Smooth muscle cell (in vitro differentiated cells): ENCODE measurements around the gene DDIAS. TPM values are rescaled to one million over a fixed set of nuclear protein-coding genes. Genes with fewer than 3 reads are reported as not detected.

ENCODE experiments used
- DNase-seq: peaks from one replicate; lab custom pipeline; 2025; ENCODE audit not compliant: unreplicated experiment; lab: John Stamatoyannopoulos, UW
- H2AFZ ChIP-seq: fragments of 200-600 bp; sonication (generic); 2 replicates; pipeline ENCODE4 v1.6.0; 2016; ENCODE audit warnings: antibody characterized with exemption, low read depth, mild to moderate bottlenecking
- H3F3A ChIP-seq: fragments of 200-600 bp; sonication (generic); 2 replicates; pipeline ENCODE4 v1.6.0; 2017; ENCODE audit warnings: antibody characterized with exemption, low read depth
- H3K27ac ChIP-seq: fragments of 200-600 bp; sonication (generic); 2 replicates; pipeline ENCODE4 v1.5.1; 2016; ENCODE audit warnings: low read depth, mild to moderate bottlenecking
- H3K27me3 ChIP-seq: fragments of 200-600 bp; sonication (generic); 2 replicates; pipeline ENCODE4 v1.6.1; 2016; ENCODE audit warnings: low read depth, mild to moderate bottlenecking
- H3K36me3 ChIP-seq: fragments of 200-600 bp; sonication (generic); 2 replicates; pipeline ENCODE4 v1.5.1; 2016; ENCODE audit warnings: low read depth
- H3K4me1 ChIP-seq: fragments of 200-600 bp; sonication (generic); 2 replicates; pipeline ENCODE4 v1.5.1; 2016; ENCODE audit warnings: low read depth
- H3K4me2 ChIP-seq: fragments of 200-600 bp; sonication (generic); 2 replicates; pipeline ENCODE4 v1.6.0; 2016; ENCODE audit warnings: mild to moderate bottlenecking
- H3K4me3 ChIP-seq: fragments of 200-600 bp; sonication (generic); 2 replicates; pipeline ENCODE4 v1.5.1; 2016; ENCODE audit warnings: mild to moderate bottlenecking
- H3K79me2 ChIP-seq: fragments of 200-600 bp; sonication (generic); 2 replicates; pipeline ENCODE4 v1.6.0; 2016; ENCODE audit warnings: low read depth, mild to moderate bottlenecking
- H3K9ac ChIP-seq: fragments of 200-600 bp; sonication (generic); 2 replicates; pipeline ENCODE4 v1.6.0; 2016; ENCODE audit warnings: low read depth
- H3K9me3 ChIP-seq: fragments of 200-600 bp; sonication (generic); replicated peaks from 2 replicates; pipeline ENCODE4 v1.5.1; 2016; ENCODE audit warnings: low read depth
- H4K20me1 ChIP-seq: fragments of 200-600 bp; sonication (generic); 2 replicates; pipeline ENCODE4 v1.6.0; 2016; ENCODE audit warnings: low read depth
- WGBS: methylation state at CpG from one replicate; pipeline ENCODE4 v1.1.7; 2016; ENCODE audit warnings: low lambda C conversion rate; 5-methylcytosine and 5-hydroxymethylcytosine counted together
- polyA plus RNA-seq: library from polyadenylated mRNA; unstranded; fragments of >200 nt; fragmentation: Nextera tagmentation; extraction: Ambion mirVana; gene quantifications from 2 replicates; pipeline ENCODE4 v1.2.1, GENCODE V29; 2016
- total RNA-seq: library from RNA; depleted of rRNA; stranded (reverse); fragments of >200 nt; gene quantifications from 2 replicates; pipeline ENCODE4 v1.2.3, GENCODE V29; 2014
- TF ChIP-seq, protein P1 (sequence below): fragments of 200-600 bp; sonication (generic); IDR thresholded peaks from 2 replicates; pipeline ENCODE4 v1.5.1; 2017; ENCODE audit warnings: borderline replicate concordance, mild to moderate bottlenecking, antibody characterized with exemption; ENCODE audit not compliant: insufficient read depth, poor library complexity, severe bottlenecking

DDIAS gene
- total and polyA plus RNA-seq, 2 experiments from 2014 or later = 3.1 to 5.9 TPM

DNA sequence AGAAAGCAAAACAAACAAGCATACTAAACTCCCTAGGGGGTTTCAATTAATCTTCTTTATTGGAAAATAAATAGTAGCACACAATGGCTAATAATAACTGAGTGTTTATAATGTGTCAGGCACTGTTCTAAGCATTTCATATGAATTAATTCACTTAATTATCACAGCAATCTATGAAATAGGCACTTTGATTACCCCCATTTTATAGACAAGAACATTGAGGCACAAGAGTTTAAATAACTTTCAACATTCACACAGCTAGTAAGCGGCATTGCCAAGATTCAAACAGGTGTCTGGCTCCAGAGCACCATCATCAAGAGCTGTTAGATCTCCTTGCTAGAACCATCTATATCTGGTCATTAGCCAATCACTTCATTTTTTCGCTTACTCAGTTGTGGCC, 44.4 kb upstream of the DDIAS start:
- Histone ChIP-seq H4K20me1 (no peaks in the 10 kb centered on the region), H3F3A (no peaks in the 10 kb centered on the region), H3K36me3 (no peaks in the 10 kb centered on the region), H3K4me2 (no peak overlapping the region), H3K27ac (no peak overlapping the region), H3K9ac (no peak overlapping the region), H3K27me3 (no peaks in the 10 kb centered on the region), H3K4me3 (no peak overlapping the region), H3K4me1 (peaks cover 3% of the 10 kb centered on the region), H3K9me3 (no peaks in the 10 kb centered on the region), H3K79me2 (no peaks in the 10 kb centered on the region), H2AFZ (no peak overlapping the region)
- 96% methylated on average over 2 of the region's 2 CpGs for WGBS
- no peak for DNase-seq
- TF ChIP-seq, protein P1, sequence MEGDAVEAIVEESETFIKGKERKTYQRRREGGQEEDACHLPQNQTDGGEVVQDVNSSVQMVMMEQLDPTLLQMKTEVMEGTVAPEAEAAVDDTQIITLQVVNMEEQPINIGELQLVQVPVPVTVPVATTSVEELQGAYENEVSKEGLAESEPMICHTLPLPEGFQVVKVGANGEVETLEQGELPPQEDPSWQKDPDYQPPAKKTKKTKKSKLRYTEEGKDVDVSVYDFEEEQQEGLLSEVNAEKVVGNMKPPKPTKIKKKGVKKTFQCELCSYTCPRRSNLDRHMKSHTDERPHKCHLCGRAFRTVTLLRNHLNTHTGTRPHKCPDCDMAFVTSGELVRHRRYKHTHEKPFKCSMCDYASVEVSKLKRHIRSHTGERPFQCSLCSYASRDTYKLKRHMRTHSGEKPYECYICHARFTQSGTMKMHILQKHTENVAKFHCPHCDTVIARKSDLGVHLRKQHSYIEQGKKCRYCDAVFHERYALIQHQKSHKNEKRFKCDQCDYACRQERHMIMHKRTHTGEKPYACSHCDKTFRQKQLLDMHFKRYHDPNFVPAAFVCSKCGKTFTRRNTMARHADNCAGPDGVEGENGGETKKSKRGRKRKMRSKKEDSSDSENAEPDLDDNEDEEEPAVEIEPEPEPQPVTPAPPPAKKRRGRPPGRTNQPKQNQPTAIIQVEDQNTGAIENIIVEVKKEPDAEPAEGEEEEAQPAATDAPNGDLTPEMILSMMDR = no peak

DNA sequence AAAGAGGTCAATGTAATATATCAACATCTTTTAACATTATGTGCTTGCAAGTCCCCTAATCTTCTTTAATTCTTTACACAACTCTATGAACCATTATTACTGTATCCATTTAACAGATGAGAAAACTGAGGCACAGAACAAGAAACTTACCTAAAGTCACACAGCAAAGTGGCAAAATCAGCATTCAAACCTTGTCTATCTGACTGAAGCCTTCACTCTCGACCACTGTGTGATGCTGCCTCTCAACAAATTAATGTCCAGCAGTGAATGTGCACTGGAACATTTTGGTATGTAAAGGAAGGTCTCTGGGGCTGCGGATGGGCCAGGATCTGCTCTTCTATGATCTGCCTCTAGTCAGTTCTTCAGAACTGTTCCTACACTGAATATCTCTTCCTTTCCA, 43.4 kb upstream of the DDIAS start:
- TF ChIP-seq, protein P1 = no peak
- H2AFZ ChIP-seq = no peak overlapping the region
- no peak overlapping the region for H3K4me3 ChIP-seq
- 94% methylated on average over 2 of the region's 2 CpGs for WGBS
- H3F3A ChIP-seq = no peaks in the 10 kb centered on the region
- no peak overlapping the region for H3K27ac ChIP-seq
- no peaks in the 10 kb centered on the region for H3K36me3 ChIP-seq
- DNase-seq = no peak
- peaks cover 3% of the 10 kb centered on the region for H3K4me1 ChIP-seq
- no peaks in the 10 kb centered on the region for H3K79me2 ChIP-seq
- H3K4me2 ChIP-seq = no peak overlapping the region
- H4K20me1 ChIP-seq = no peaks in the 10 kb centered on the region
- H3K9ac ChIP-seq = no peak overlapping the region
- no peaks in the 10 kb centered on the region for H3K9me3 ChIP-seq
- H3K27me3 ChIP-seq = no peaks in the 10 kb centered on the region

DNA sequence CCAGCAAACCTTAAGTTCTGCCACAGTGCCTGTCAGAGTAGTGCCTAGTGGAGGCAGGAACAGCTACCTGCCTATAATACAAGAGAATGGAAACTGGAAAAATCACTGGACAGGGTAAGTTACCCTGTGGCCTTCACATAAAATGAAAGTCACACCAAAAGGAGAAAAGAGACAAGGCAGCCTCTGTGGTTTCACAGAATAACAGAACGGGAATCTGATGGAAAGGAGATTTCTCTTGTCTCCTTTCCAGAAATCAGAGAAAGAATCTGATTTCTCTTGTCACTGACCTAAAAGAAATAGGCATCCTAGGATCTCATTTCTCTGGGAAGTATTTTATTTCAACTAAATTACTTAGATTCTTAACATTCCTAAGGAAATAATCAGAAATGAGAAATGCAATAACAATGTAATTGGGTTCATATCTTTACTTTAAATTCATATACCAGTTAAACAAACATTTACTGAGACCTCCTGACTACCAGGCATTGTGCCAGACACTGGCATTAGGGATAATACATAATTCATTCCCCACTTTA, 42.9 kb upstream of the DDIAS start:
- Histone ChIP-seq H3F3A (no peaks in the 10 kb centered on the region), H3K4me3 (no peak overlapping the region), H3K9ac (no peak overlapping the region), H3K4me2 (peak overlapping the region; percentile 13), H3K36me3 (no peaks in the 10 kb centered on the region), H3K27me3 (no peaks in the 10 kb centered on the region), H3K4me1 (peaks cover 3% of the 10 kb centered on the region), H3K27ac (no peak overlapping the region), H3K9me3 (no peaks in the 10 kb centered on the region), H2AFZ (no peak overlapping the region), H3K79me2 (no peaks in the 10 kb centered on the region), H4K20me1 (peaks cover 3% of the 10 kb centered on the region)
- TF ChIP-seq, protein P1 = no peak
- 38% methylated on average over 1 of the region's 1 CpG for WGBS
- no peak for DNase-seq

DNA sequence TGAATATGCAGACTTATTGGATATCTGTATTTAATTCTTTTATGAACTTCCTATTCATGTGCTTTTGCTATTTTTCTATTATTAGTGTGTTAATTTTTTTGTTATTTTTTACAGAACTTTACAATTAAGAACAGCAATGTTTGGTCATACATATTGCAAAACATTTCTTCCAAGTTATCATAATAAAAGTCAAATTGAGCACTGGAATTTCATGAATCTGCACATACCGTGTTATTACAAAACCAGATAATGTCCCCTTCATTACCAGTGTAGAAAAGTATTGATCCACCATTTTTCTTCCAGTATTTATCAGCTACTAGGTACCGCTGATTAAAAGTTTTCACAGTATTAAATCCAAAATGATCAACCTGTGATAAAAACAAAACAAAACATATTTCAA, 41.8 kb upstream of the DDIAS start:
- H3K27ac ChIP-seq = no peak overlapping the region
- no peaks in the 10 kb centered on the region for H3K79me2 ChIP-seq
- no peak overlapping the region for H2AFZ ChIP-seq
- no peak overlapping the region for H3K4me2 ChIP-seq
- H3K9me3 ChIP-seq = no peaks in the 10 kb centered on the region
- H3K36me3 ChIP-seq = no peaks in the 10 kb centered on the region
- H3K4me3 ChIP-seq = no peak overlapping the region
- WGBS = 98% methylated on average over 2 of the region's 2 CpGs
- no peaks in the 10 kb centered on the region for H3F3A ChIP-seq
- peaks cover 7% of the 10 kb centered on the region for H4K20me1 ChIP-seq
- TF ChIP-seq, protein P1 = no peak
- no peak for DNase-seq
- no peaks in the 10 kb centered on the region for H3K27me3 ChIP-seq
- H3K4me1 ChIP-seq = peaks cover 3% of the 10 kb centered on the region
- no peak overlapping the region for H3K9ac ChIP-seq
